Transverse colon (tissue), 3 donors: ENCODE data around the gene MUC5B.

Experiments
- CTCF ChIP-seq, 5 experiments: fragments of 200-600 bp in 3 of 5; fragments of 450-650 bp in 2 of 5; sonication (generic) in 3 of 5; IDR thresholded peaks; 1 replicate in 2 of 5; 2 replicates in 3 of 5; pipeline ENCODE4 v1.5.1; 2016 to 2017; ENCODE audit warnings: antibody characterized with exemption in 5 of 5, inconsistent platforms in 3 of 5, mild to moderate bottlenecking in 2 of 5, moderate library complexity in 1 of 5
- EP300 ChIP-seq: sonication (generic); formaldehyde crosslinking; IDR thresholded peaks from one replicate; pipeline ENCODE4 v1.6.1; 2017; ENCODE audit warnings: antibody characterized with exemption, low read depth

- TF ChIP-seq CTCF (IDR thresholded peaks at IDR 0.05) = no peak
- no peak for TF ChIP-seq EP300
These were observed 53.4 kb downstream of the MUC5B start for GRCh38 chr11:1276041-1276790.
